Loucy (cell line): ENCODE measurements around the gene CERS6.

ENCODE experiments used
- EZH2phosphoT487 ChIP-seq: fragments of 200-600 bp; IDR thresholded peaks from 2 replicates; pipeline ENCODE4 v1.6.1; 2018; ENCODE audit warnings: antibody characterized with exemption, mild to moderate bottlenecking, moderate library complexity, borderline replicate concordance
- TF ChIP-seq, protein P1 (sequence below): fragments of 200-600 bp; sonication (generic); conservative IDR thresholded peaks from 2 replicates; pipeline ENCODE4 v1.5.1; 2014; ENCODE audit warnings: mild to moderate bottlenecking, antibody characterized with exemption, low read length

DNA sequence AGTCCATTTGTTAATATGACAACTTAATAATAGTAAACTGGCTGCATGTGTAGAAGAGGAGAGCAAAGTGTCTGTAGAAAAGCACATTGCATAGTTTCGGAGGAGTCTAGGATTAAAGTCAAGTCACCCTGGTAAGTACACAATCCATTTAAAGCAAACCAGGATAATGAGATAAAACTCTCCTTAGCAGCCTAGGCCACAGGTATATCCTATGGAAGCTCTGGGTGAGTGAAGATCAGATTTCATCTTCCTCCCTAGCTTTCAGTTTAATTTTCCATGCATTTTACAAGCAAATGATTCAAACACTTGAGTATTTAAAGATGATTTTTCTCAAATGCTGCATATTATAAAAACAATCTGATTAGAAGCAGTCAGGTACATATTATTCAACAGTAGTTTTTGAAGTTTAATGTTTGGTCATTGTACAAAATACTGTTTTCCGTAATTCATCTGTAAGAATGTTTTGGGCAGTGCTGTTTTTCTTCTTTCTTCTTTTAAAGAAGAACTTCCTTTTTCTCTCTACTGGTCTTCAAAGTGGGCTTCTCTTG, 10.2 kb downstream of the CERS6 start:
- TF ChIP-seq, protein P1, sequence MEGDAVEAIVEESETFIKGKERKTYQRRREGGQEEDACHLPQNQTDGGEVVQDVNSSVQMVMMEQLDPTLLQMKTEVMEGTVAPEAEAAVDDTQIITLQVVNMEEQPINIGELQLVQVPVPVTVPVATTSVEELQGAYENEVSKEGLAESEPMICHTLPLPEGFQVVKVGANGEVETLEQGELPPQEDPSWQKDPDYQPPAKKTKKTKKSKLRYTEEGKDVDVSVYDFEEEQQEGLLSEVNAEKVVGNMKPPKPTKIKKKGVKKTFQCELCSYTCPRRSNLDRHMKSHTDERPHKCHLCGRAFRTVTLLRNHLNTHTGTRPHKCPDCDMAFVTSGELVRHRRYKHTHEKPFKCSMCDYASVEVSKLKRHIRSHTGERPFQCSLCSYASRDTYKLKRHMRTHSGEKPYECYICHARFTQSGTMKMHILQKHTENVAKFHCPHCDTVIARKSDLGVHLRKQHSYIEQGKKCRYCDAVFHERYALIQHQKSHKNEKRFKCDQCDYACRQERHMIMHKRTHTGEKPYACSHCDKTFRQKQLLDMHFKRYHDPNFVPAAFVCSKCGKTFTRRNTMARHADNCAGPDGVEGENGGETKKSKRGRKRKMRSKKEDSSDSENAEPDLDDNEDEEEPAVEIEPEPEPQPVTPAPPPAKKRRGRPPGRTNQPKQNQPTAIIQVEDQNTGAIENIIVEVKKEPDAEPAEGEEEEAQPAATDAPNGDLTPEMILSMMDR: no peak
- no peak for TF ChIP-seq EZH2phosphoT487
